Measurements from ENCODE around the gene VAV3. TPM values are rescaled to one million over a fixed set of nuclear protein-coding genes. Genes with fewer than 3 reads are reported as not detected.
A peak's percentile ranks its signal among the peaks of the same experiment; 100 is the strongest.

The VAV3 gene
- total RNA-seq, 2 experiments from 2014 or later = 5.5 to 5.6 TPM

GRCh38 chr1:107802654-107803053 is 162.3 kb downstream of the VAV3 start:
- Histone ChIP-seq H3K4me3 (ENCODE audit: low read length) (no peak overlapping the region), H3K27me3 (ENCODE audit: control insufficient read depth in 1 of 2, insufficient read depth in 2 of 2, low read length in 2 of 2) (no peaks in the 10 kb centered on the region), H3K4me1 (ENCODE audit: insufficient read depth, low read length) (no peaks in the 10 kb centered on the region), H3K27ac (ENCODE audit: low read depth in 1 of 2, low read length in 2 of 2) (no peak overlapping the region), H3K36me3 (ENCODE audit: insufficient read depth, low read length) (no peaks in the 10 kb centered on the region), H3K9me3 (ENCODE audit: control insufficient read depth in 1 of 2, insufficient read depth in 1 of 2, low read length in 2 of 2) (no peaks in the 10 kb centered on the region)
- Mint-ChIP-seq H3K36me3 (ENCODE audit: low read depth) (no peaks in the 10 kb centered on the region), H3K4me3 (no peak overlapping the region), H3K27ac (no peak overlapping the region), H3K9me3 (no peaks in the 10 kb centered on the region), H3K4me1 (ENCODE audit: low read depth) (peaks cover 43% of the 10 kb centered on the region), H3K27me3 (no peaks in the 10 kb centered on the region)
- CTCF ChIA-PET = no interaction called here
- ATAC-seq (ENCODE audit: poor library complexity) (no peak), DNase-seq (no peak)
- intact Hi-C loops (cut with DNase I, micrococcal nuclease) = no loop called here
- TF ChIP-seq CTCF (IDR thresholded peaks at IDR 0.05) = no peak
- POLR2A ChIA-PET = no interaction called here

- Mint-ChIP-seq H3K36me3 (ENCODE audit: low read depth) (no peaks in the 10 kb centered on the region), H3K4me3 (no peak overlapping the region), H3K27ac (peak overlapping the region; percentile 24), H3K4me1 (ENCODE audit: low read depth) (peaks cover 22% of the 10 kb centered on the region), H3K27me3 (no peaks in the 10 kb centered on the region), H3K9me3 (no peaks in the 10 kb centered on the region)
- peak in 2 of 14 experiments; percentile 20 to 24 for DNase-seq
- intact Hi-C loops (cut with DNase I, micrococcal nuclease) = no loop called here
- Histone ChIP-seq H3K27me3 (ENCODE audit: control insufficient read depth in 1 of 2, insufficient read depth in 2 of 2, low read length in 2 of 2) (no peaks in the 10 kb centered on the region), H3K9me3 (ENCODE audit: control insufficient read depth in 1 of 2, insufficient read depth in 1 of 2, low read length in 2 of 2) (no peaks in the 10 kb centered on the region), H3K36me3 (ENCODE audit: insufficient read depth, low read length) (no peaks in the 10 kb centered on the region), H3K4me3 (ENCODE audit: low read length) (no peak overlapping the region), H3K4me1 (ENCODE audit: insufficient read depth, low read length) (no peaks in the 10 kb centered on the region), H3K27ac (ENCODE audit: low read depth in 1 of 2, low read length in 2 of 2) (no peak overlapping the region)
- TF ChIP-seq CTCF (IDR thresholded peaks at IDR 0.05) = no peak
- ChIA-PET CTCF (interaction anchor here (0.7 kb wide), 1 partner anchor 14 kb away, joined by 4 read pairs; no protein-coding TSS in a partner anchor), POLR2A (no interaction called here)
- peak; percentile 37 for ATAC-seq (ENCODE audit: poor library complexity)
Observed at GRCh38 chr1:107795994-107796393, 169.0 kb downstream of the VAV3 start.

- intact Hi-C loops (cut with DNase I, micrococcal nuclease) = no loop called here
- ChIA-PET CTCF (interaction anchor here (0.7 kb wide), 1 partner anchor 13 kb away, joined by 4 read pairs; no protein-coding TSS in a partner anchor), POLR2A (no interaction called here)
- ATAC-seq (ENCODE audit: poor library complexity) (peak; percentile 48), DNase-seq (peak in 2 of 14 experiments; percentile 33 to 35)
- H3K27me3 ChIP-seq (ENCODE audit: control insufficient read depth in 1 of 2, insufficient read depth in 2 of 2, low read length in 2 of 2) = no peaks in the 10 kb centered on the region
- Mint-ChIP-seq H3K4me1 (ENCODE audit: low read depth) (peaks cover 24% of the 10 kb centered on the region), H3K9me3 (no peaks in the 10 kb centered on the region), H3K27ac (peak overlapping the region; percentile 24), H3K36me3 (ENCODE audit: low read depth) (no peaks in the 10 kb centered on the region), H3K4me3 (no peak overlapping the region), H3K27me3 (no peaks in the 10 kb centered on the region)
- H3K4me1 ChIP-seq (ENCODE audit: insufficient read depth, low read length) = no peaks in the 10 kb centered on the region
- H3K36me3 ChIP-seq (ENCODE audit: insufficient read depth, low read length) = no peaks in the 10 kb centered on the region
- no peak overlapping the region for H3K4me3 ChIP-seq (ENCODE audit: low read length)
- TF ChIP-seq CTCF (IDR thresholded peaks at IDR 0.05) = no peak
- H3K27ac ChIP-seq (ENCODE audit: low read depth in 1 of 2, low read length in 2 of 2) = no peak overlapping the region
- H3K9me3 ChIP-seq (ENCODE audit: control insufficient read depth in 1 of 2, insufficient read depth in 1 of 2, low read length in 2 of 2) = no peaks in the 10 kb centered on the region
Observed at GRCh38 chr1:107795441-107795840, 169.5 kb downstream of the VAV3 start.

Data from CD4-positive, alpha-beta T cell (primary cell).